HepG2 (cell line): Measurements from ENCODE around the gene KIAA0408. TPM values are rescaled to one million over a fixed set of nuclear protein-coding genes. Genes with fewer than 3 reads are reported as not detected.

ENCODE experiments used
- ATAC-seq: fragments of 200-7000 bp; cut with Tn5 transposase; 3 replicates; pipeline ENCODE4 v1.9.1; 2020; ENCODE audit warnings: mild to moderate bottlenecking, moderate library complexity
- BruUV-seq: library from RNA; stranded (reverse); fragments of 400-500 nt; replicated peaks from 2 replicates; lab custom pipeline; 2021; lab: Mats Ljungman, UMichigan
- CTCF ChIA-PET: fragments of 300-600 bp; formaldehyde crosslinking; extraction: SDS; loops from one replicate; lab custom pipeline; 2021; ENCODE audit warnings: low total read pairs, inconsistent platforms, low intra/inter-chr PET ratio; lab: Yijun Ruan, JAX
- POLR2A ChIA-PET: fragments of 350-600 bp; sonication (Branson Sonifier 250); formaldehyde crosslinking; loops from one replicate; lab custom pipeline; 2020; ENCODE audit warnings: antibody characterized with exemption, inconsistent platforms; lab: Yijun Ruan, JAX
- DNase-seq: peaks from one replicate; pipeline ENCODE4 v3.0.0-alpha.2; 2015; ENCODE audit warnings: low spot score
- FAIRE-seq: peaks from 3 replicates; lab custom pipeline; 2011; peaks lifted over from hg19 to GRCh38; lab: Jason Lieb, UNC
- H2AFZ ChIP-seq: one replicate; pipeline ENCODE4 v1.6.1; 2011; ENCODE audit warnings: low read length, inconsistent platforms
- H3K27ac ChIP-seq: fragments of 300-600 bp; 3 replicates; pipeline ENCODE4 v1.8.0; 2011; ENCODE audit warnings: mixed run types, mild to moderate bottlenecking, mixed read lengths, low read length, inconsistent platforms; ENCODE audit not compliant: insufficient read depth; ENCODE audit errors: extremely low read length
- H3K27me3 ChIP-seq, 2 experiments: fragments of 200-600 bp in 1 of 2; 2 replicates in 1 of 2; 3 replicates in 1 of 2; pipeline versions ENCODE4 v1.6.0 to v1.8.0; 2011; ENCODE audit warnings: low read length in 2 of 2, mild to moderate bottlenecking in 2 of 2, moderate library complexity in 2 of 2, inconsistent platforms in 1 of 2; ENCODE audit not compliant: insufficient read depth in 2 of 2, control insufficient read depth in 1 of 2
- H3K36me3 ChIP-seq, 2 experiments: fragments of 200-600 bp in 1 of 2; replicated peaks in 1 of 2; 2 replicates in 1 of 2; 3 replicates in 1 of 2; pipeline versions ENCODE4 v1.5.1 to v1.8.0; 2011; ENCODE audit warnings: low read length in 2 of 2, inconsistent platforms in 1 of 2; ENCODE audit not compliant: insufficient read depth in 2 of 2, control insufficient read depth in 1 of 2
- H3K4me1 ChIP-seq: 2 replicates; pipeline ENCODE4 v1.5.1; 2012; ENCODE audit warnings: low read length, inconsistent platforms; ENCODE audit not compliant: insufficient read depth
- H3K4me2 ChIP-seq: 2 replicates; pipeline ENCODE4 v1.6.0; 2011; ENCODE audit warnings: low read depth, low read length, inconsistent platforms
- H3K4me3 ChIP-seq, 3 experiments: fragments of 200-600 bp in 1 of 3; sonication (generic), shearing (Covaris generic) in 1 of 3; replicated peaks in 1 of 3; 2 replicates each; pipeline ENCODE4 v1.5.1; 2011 to 2016; ENCODE audit warnings: low read length in 3 of 3, inconsistent platforms in 2 of 3, low read depth in 2 of 3, mild to moderate bottlenecking in 2 of 3, control low read depth in 1 of 3, mixed read lengths in 1 of 3; ENCODE audit not compliant: insufficient read depth in 1 of 3
- H3K79me2 ChIP-seq: one replicate; pipeline ENCODE4 v1.6.1; 2011; ENCODE audit warnings: low read length, inconsistent platforms; ENCODE audit not compliant: insufficient read depth
- H3K9ac ChIP-seq: 2 replicates; pipeline ENCODE4 v1.6.0; 2011; ENCODE audit warnings: mild to moderate bottlenecking, low read depth, low read length, inconsistent platforms; ENCODE audit not compliant: insufficient read depth
- H3K9me3 ChIP-seq: 2 replicates; pipeline ENCODE4 v1.5.1; 2012; ENCODE audit warnings: mild to moderate bottlenecking, low read length
- H4K20me1 ChIP-seq: 2 replicates; pipeline ENCODE4 v1.6.0; 2011; ENCODE audit warnings: inconsistent platforms, mild to moderate bottlenecking, low read length, moderate library complexity; ENCODE audit not compliant: insufficient read depth
- CEBPG ChIP-seq: IDR thresholded peaks from 2 replicates; pipeline ENCODE4 v1.6.1; 2016
- KLF6 ChIP-seq: IDR thresholded peaks from 2 replicates; pipeline ENCODE4 v1.8.0; 2016; ENCODE audit warnings: missing biosample characterization, missing genetic modification reagents
- MIXL1 ChIP-seq: IDR thresholded peaks from 2 replicates; pipeline ENCODE4 v1.6.1; 2016
- POLR2AphosphoS5 ChIP-seq: IDR thresholded peaks from 2 replicates; pipeline ENCODE4 v1.6.1; 2012; ENCODE audit warnings: low read depth, low read length
- RXRA ChIP-seq: sonication (generic); formaldehyde crosslinking; IDR thresholded peaks from 2 replicates; pipeline ENCODE4 v1.5.1; 2020; ENCODE audit warnings: missing genetic modification reagents
- RXRB ChIP-seq: IDR thresholded peaks from 2 replicates; pipeline ENCODE4 v1.6.1; 2016; ENCODE audit warnings: borderline replicate concordance, missing genetic modification reagents, missing compliant biosample characterization
- TAF1 ChIP-seq: sonication (generic); formaldehyde crosslinking; IDR thresholded peaks from 2 replicates; pipeline ENCODE4 v1.4.0; 2020; ENCODE audit warnings: missing genetic modification reagents
- TMF1 ChIP-seq: sonication (generic); formaldehyde crosslinking; IDR thresholded peaks from 2 replicates; pipeline ENCODE4 v1.8.1; 2022; ENCODE audit warnings: low read depth, missing genetic modification reagents
- TRIM24 ChIP-seq: sonication (generic); formaldehyde crosslinking; IDR thresholded peaks from 2 replicates; pipeline ENCODE4 v1.8.0; 2022; ENCODE audit warnings: mild to moderate bottlenecking, missing genetic modification reagents
- ZNF256 ChIP-seq: sonication (generic); formaldehyde crosslinking; conservative IDR thresholded peaks from 2 replicates; pipeline ENCODE4 v1.4.0; 2020; ENCODE audit warnings: missing genetic modification reagents
- WGBS: methylation state at CpG from one replicate; pipeline ENCODE4 v1.1.6; 2017; ENCODE audit warnings: low lambda C conversion rate; 5-methylcytosine and 5-hydroxymethylcytosine counted together
- in situ Hi-C: cut with HindIII; loops from 2 replicates; pipeline ENCODE4 v1.10.0; 2017; ENCODE audit warnings: low pct_unique_long_range_greater_than_20kb; ENCODE audit not compliant: extremely low pct_ligation_motif_present
- intact Hi-C: fragments of 100-400 bp; cut with micrococcal nuclease; formaldehyde crosslinking; loops from one replicate; pipeline ENCODE4 v1.10.0; 2022; ENCODE audit not compliant: unreplicated experiment
- polyA plus RNA-seq, 8 experiments: library from polyadenylated mRNA; depleted of rRNA in 3 of 8; stranded (reverse) in 7 of 8; unstranded in 1 of 8; fragments of >200 nt; fragmentation: Illumina TruSeq in 4 of 8; extraction: Trizol in 4 of 8; gene quantifications; 2 replicates each; pipeline versions ENCODE4 v1.2.1 to v1.2.3, GENCODE V29; 2011 to 2016; ENCODE audit warnings: low read depth in 4 of 8, missing spikeins in 1 of 8, mixed read lengths in 1 of 8; ENCODE audit not compliant: insufficient read depth in 1 of 8
- total RNA-seq, 5 experiments: library from RNA; depleted of rRNA; stranded (reverse); fragments of >200 nt; fragmentation: Illumina TruSeq; extraction: Trizol; gene quantifications; 2 replicates each; pipeline ENCODE4 v1.2.3, GENCODE V29; 2016; ENCODE audit warnings: low read depth in 1 of 5
- TF ChIP-seq, protein P1 (sequence below): sonication (generic); formaldehyde crosslinking; IDR thresholded peaks from 2 replicates; pipeline ENCODE4 v1.4.0; 2020; ENCODE audit warnings: missing genetic modification reagents, mild to moderate bottlenecking, borderline replicate concordance
- TF ChIP-seq, protein P2 (sequence below): sonication (generic); formaldehyde crosslinking; IDR thresholded peaks from 2 replicates; pipeline ENCODE4 v1.5.0; 2020; ENCODE audit warnings: mild to moderate bottlenecking, missing genetic modification reagents

The KIAA0408 gene
- total and polyA plus RNA-seq, 2 of the 13 experiments (the other 11 are each of a cell fraction or from before 2014, with no cell fraction given), result not detected

DNA sequence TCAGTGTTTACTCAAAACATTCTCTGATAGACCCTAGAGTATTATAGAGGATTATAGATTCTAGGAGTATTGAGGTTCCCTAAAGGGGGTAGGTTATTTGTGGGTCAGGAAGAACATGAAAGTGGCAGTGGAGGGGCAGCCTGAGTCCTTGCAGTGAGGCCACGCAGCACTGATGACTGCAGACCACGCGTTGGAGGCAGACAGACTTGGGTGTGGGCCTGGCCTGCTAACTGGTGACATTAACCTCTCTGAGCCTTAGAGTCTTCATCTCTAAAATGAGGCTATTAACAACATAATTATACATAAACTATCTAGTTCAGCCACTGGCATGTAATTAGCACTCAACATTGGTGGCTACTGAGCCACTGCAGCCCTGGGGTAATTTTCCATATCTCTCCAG lies 43.8 kb upstream of the KIAA0408 start:
- TF ChIP-seq TAF1 (CRISPR knock-in tag), result no peak
- no peak for TF ChIP-seq KLF6 (CRISPR knock-in tag)
- TF ChIP-seq, protein P1, sequence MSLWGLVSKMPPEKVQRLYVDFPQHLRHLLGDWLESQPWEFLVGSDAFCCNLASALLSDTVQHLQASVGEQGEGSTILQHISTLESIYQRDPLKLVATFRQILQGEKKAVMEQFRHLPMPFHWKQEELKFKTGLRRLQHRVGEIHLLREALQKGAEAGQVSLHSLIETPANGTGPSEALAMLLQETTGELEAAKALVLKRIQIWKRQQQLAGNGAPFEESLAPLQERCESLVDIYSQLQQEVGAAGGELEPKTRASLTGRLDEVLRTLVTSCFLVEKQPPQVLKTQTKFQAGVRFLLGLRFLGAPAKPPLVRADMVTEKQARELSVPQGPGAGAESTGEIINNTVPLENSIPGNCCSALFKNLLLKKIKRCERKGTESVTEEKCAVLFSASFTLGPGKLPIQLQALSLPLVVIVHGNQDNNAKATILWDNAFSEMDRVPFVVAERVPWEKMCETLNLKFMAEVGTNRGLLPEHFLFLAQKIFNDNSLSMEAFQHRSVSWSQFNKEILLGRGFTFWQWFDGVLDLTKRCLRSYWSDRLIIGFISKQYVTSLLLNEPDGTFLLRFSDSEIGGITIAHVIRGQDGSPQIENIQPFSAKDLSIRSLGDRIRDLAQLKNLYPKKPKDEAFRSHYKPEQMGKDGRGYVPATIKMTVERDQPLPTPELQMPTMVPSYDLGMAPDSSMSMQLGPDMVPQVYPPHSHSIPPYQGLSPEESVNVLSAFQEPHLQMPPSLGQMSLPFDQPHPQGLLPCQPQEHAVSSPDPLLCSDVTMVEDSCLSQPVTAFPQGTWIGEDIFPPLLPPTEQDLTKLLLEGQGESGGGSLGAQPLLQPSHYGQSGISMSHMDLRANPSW, result no peak
- no peak for TF ChIP-seq RXRA (CRISPR knock-in tag)
- TF ChIP-seq, protein P2, sequence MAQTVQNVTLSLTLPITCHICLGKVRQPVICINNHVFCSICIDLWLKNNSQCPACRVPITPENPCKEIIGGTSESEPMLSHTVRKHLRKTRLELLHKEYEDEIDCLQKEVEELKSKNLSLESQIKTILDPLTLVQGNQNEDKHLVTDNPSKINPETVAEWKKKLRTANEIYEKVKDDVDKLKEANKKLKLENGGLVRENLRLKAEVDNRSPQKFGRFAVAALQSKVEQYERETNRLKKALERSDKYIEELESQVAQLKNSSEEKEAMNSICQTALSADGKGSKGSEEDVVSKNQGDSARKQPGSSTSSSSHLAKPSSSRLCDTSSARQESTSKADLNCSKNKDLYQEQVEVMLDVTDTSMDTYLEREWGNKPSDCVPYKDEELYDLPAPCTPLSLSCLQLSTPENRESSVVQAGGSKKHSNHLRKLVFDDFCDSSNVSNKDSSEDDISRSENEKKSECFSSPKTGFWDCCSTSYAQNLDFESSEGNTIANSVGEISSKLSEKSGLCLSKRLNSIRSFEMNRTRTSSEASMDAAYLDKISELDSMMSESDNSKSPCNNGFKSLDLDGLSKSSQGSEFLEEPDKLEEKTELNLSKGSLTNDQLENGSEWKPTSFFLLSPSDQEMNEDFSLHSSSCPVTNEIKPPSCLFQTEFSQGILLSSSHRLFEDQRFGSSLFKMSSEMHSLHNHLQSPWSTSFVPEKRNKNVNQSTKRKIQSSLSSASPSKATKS (CRISPR knock-in tag), result no peak
- TF ChIP-seq CEBPG (CRISPR knock-in tag), result no peak
- TF ChIP-seq RXRB (CRISPR knock-in tag), result no peak
- no peak for TF ChIP-seq MIXL1
- TF ChIP-seq ZNF256 (CRISPR knock-in tag), result no peak
- no peak for TF ChIP-seq TMF1
- no peak for TF ChIP-seq POLR2AphosphoS5
- no peak for TF ChIP-seq TRIM24
- no peaks in the 10 kb centered on the region for H3K9me3 ChIP-seq
- H2AFZ ChIP-seq, result no peak overlapping the region
- 13% methylated on average over 3 of the region's 3 CpGs for WGBS
- no peak overlapping the region for H3K4me3 ChIP-seq
- no peaks in the 10 kb centered on the region for H3K79me2 ChIP-seq
- intact Hi-C loops, result no loop called here
- no peak for ATAC-seq
- H4K20me1 ChIP-seq, result no peaks in the 10 kb centered on the region
- no peaks in the 10 kb centered on the region for H3K4me1 ChIP-seq
- H3K27ac ChIP-seq, result no peak overlapping the region
- CTCF ChIA-PET, result no interaction called here
- FAIRE-seq, result no peak
- H3K27me3 ChIP-seq, result no peaks in the 10 kb centered on the region
- in situ Hi-C loops, result no loop called here
- DNase-seq, result no peak
- POLR2A ChIA-PET, result no interaction called here
- H3K4me2 ChIP-seq, result no peak overlapping the region
- no TSS peak for BruUV-seq
- H3K9ac ChIP-seq, result no peak overlapping the region
- no peaks in the 10 kb centered on the region for H3K36me3 ChIP-seq
